ENCODE measurements around the gene FKBP14. TPM values are rescaled to one million over a fixed set of nuclear protein-coding genes. Genes with fewer than 3 reads are reported as not detected.

The FKBP14 gene
- total and polyA plus RNA-seq, 2 experiments from 2014 or later: 11.8 to 12.9 TPM

GRCh38 chr7:29976673-29977415 lies 49.7 kb downstream of the FKBP14 start:
- Histone ChIP-seq H3K4me1 (ENCODE audit: insufficient read depth) (peaks cover 19% of the 10 kb centered on the region), H3K27ac (ENCODE audit: low read depth) (no peak overlapping the region), H3F3A (replicated peaks; ENCODE audit: low read depth) (no peaks in the 10 kb centered on the region), H3K9me2 (ENCODE audit: insufficient read depth) (no peaks in the 10 kb centered on the region), H2AFZ (no peak overlapping the region), H3K4me3 (no peak overlapping the region), H3K27me3 (ENCODE audit: insufficient read depth) (no peaks in the 10 kb centered on the region), H3K4me2 (no peak overlapping the region), H3K79me2 (replicated peaks; ENCODE audit: insufficient read depth) (peaks cover 92% of the 10 kb centered on the region), H4K20me1 (replicated peaks; ENCODE audit: insufficient read depth) (peaks cover 54% of the 10 kb centered on the region), H3K36me3 (ENCODE audit: insufficient read depth) (no peaks in the 10 kb centered on the region)
- Mint-ChIP-seq H3K4me1 (peaks cover 6% of the 10 kb centered on the region), H3K27ac (no peak overlapping the region), H3K4me3 (no peak overlapping the region), H3K36me3 (ENCODE audit: low read depth) (no peaks in the 10 kb centered on the region), H3K27me3 (ENCODE audit: insufficient read depth, low read depth, poor library complexity) (no peaks in the 10 kb centered on the region), H3K9me3 (no peaks in the 10 kb centered on the region)
- DNase-seq (ENCODE audit: low spot score) (no peak), ATAC-seq (no peak)
- TF ChIP-seq ZNF331 (CRISPR knock-in tag; IDR thresholded peaks at IDR 0.05; ENCODE audit: low read depth) (no peak), CTCF (conservative IDR thresholded peaks at IDR 0.05; ENCODE audit: low read depth in 2 of 2) (no peak), JUNB (IDR thresholded peaks at IDR 0.05; ENCODE audit: unreplicated experiment) (no peak), NANOG (IDR thresholded peaks at IDR 0.05; ENCODE audit: borderline replicate concordance) (no peak), EZH2 (IDR thresholded peaks at IDR 0.05; ENCODE audit: low read depth, unreplicated experiment) (no peak), STAT1 (IDR thresholded peaks at IDR 0.05; ENCODE audit: unreplicated experiment) (no peak), CREB1 (CRISPR knock-in tag; IDR thresholded peaks at IDR 0.05; ENCODE audit: low read depth) (no peak), REST (IDR thresholded peaks at IDR 0.05; ENCODE audit: unreplicated experiment) (no peak), ZNF114 (CRISPR knock-in tag; IDR thresholded peaks at IDR 0.05) (no peak), ETS1 (IDR thresholded peaks at IDR 0.05) (no peak), POLR2AphosphoS5 (IDR thresholded peaks at IDR 0.05; ENCODE audit: low read depth) (no peak), EZH2phosphoT487 (IDR thresholded peaks at IDR 0.05; ENCODE audit: unreplicated experiment) (no peak), ZNF462 (CRISPR knock-in tag; IDR thresholded peaks at IDR 0.05) (no peak)
